ENCODE results near the gene PRPF40B. TPM values are rescaled to one million over a fixed set of nuclear protein-coding genes. Genes with fewer than 3 reads are reported as not detected.

PRPF40B gene
- total RNA-seq, 2 experiments from 2014 or later, result 9.3 to 11.4 TPM

GRCh38 chr12:49631336-49631907 lies 8.1 kb downstream of the PRPF40B start:
- CTCF ChIA-PET, result interaction anchor here (0.6 to 1.3 kb wide), 2 partner anchors 8 to 133 kb away, joined by 3 to 4 read pairs; partner anchors contain the start of gene PRPF40B
- POLR2A ChIA-PET, result interaction anchor here (0.6 kb wide), 1 partner anchor 12 kb away, joined by 3 read pairs; no protein-coding TSS in a partner anchor

GRCh38 chr12:49632401-49632800 lies 9.0 kb downstream of the PRPF40B start:
- ChIA-PET CTCF (interaction anchor here (1.3 to 7.8 kb wide), 2 partner anchors 9 to 75 kb away, joined by 4 to 79 read pairs; partner anchors contain the start of genes FMNL3 and PRPF40B), POLR2A (no interaction called here)

- ChIA-PET POLR2A (no interaction called here), CTCF (interaction anchor here (0.6 to 7.8 kb wide), 5 partner anchors 10 to 108 kb away, joined by 3 to 79 read pairs (median 4); partner anchors contain the start of genes FMNL3, PRPF40B and TMBIM6)
These were observed 9.8 kb downstream of the PRPF40B start for GRCh38 chr12:49632986-49633702.

- ChIA-PET CTCF (interaction anchor here (0.6 to 7.8 kb wide), 4 partner anchors 10 to 107 kb away, joined by 3 to 79 read pairs (median 4); partner anchors contain the start of genes FMNL3 and TMBIM6), POLR2A (no interaction called here)
These were observed 10.5 kb downstream of the PRPF40B start for GRCh38 chr12:49633703-49634345.

- ChIA-PET POLR2A (interaction anchor here (0.5 kb wide), 1 partner anchor 444 kb away, joined by 3 read pairs; no protein-coding TSS in a partner anchor), CTCF (interaction anchor here (2.7 to 7.8 kb wide), 2 partner anchors 10 to 72 kb away, joined by 8 to 79 read pairs; partner anchors contain the start of gene FMNL3)
These were observed 11.7 kb downstream of the PRPF40B start for GRCh38 chr12:49635036-49635435.

GRCh38 chr12:49635656-49636055 lies 12.3 kb downstream of the PRPF40B start:
- CTCF ChIA-PET, result interaction anchor here (1.1 to 7.8 kb wide), 5 partner anchors 9 to 127 kb away, joined by 3 to 79 read pairs (median 8); partner anchors contain the start of genes FMNL3 and PRPF40B
- POLR2A ChIA-PET, result no interaction called here

- POLR2A ChIA-PET, result no interaction called here
- CTCF ChIA-PET, result interaction anchor here (0.9 to 7.8 kb wide), 16 partner anchors 8 to 191 kb away, joined by 3 to 79 read pairs (median 4); partner anchors contain the start of genes FMNL3, NCKAP5L, PRPF40B and TMBIM6
These were observed 13.2 kb downstream of the PRPF40B start for GRCh38 chr12:49636574-49636973.

- CTCF ChIA-PET, result interaction anchor here (0.7 to 7.8 kb wide), 22 partner anchors 8 to 240 kb away, joined by 3 to 79 read pairs (median 4); partner anchors contain the start of genes FMNL3, NCKAP5L, PRPF40B and TMBIM6
- POLR2A ChIA-PET, result interaction anchor here (0.6 to 1.3 kb wide), 3 partner anchors 14 to 104 kb away, joined by 3 to 4 read pairs (median 3); partner anchors contain the start of gene TMBIM6
These were observed 13.8 kb downstream of the PRPF40B start for GRCh38 chr12:49636979-49637755.

- ChIA-PET CTCF (interaction anchor here (0.6 to 10.8 kb wide), 3 partner anchors 38 to 91 kb away, joined by 3 to 145 read pairs (median 4); partner anchors contain the start of gene FMNL3), POLR2A (no interaction called here)
These were observed 18.5 kb downstream of the PRPF40B start for GRCh38 chr12:49641748-49642369.

GRCh38 chr12:49642370-49642802 lies 19.0 kb downstream of the PRPF40B start:
- ChIA-PET POLR2A (no interaction called here), CTCF (interaction anchor here (0.6 to 10.8 kb wide), 3 partner anchors 37 to 91 kb away, joined by 3 to 145 read pairs (median 4); partner anchors contain the start of gene FMNL3)

- ChIA-PET CTCF (interaction anchor here (0.9 to 10.8 kb wide), 7 partner anchors 9 to 98 kb away, joined by 3 to 145 read pairs (median 4); partner anchors contain the start of genes FMNL3 and TMBIM6), POLR2A (interaction anchor here (1.0 kb wide), 1 partner anchor 62 kb away, joined by 3 read pairs; no protein-coding TSS in a partner anchor)
These were observed 19.8 kb downstream of the PRPF40B start for GRCh38 chr12:49643135-49643534.

GRCh38 chr12:49643961-49644619 lies 20.7 kb downstream of the PRPF40B start:
- ChIA-PET POLR2A (interaction anchor here (1.0 kb wide), 2 partner anchors 19 to 61 kb away, joined by 3 to 4 read pairs; no protein-coding TSS in a partner anchor), CTCF (interaction anchor here (0.6 to 10.8 kb wide), 16 partner anchors 8 to 134 kb away, joined by 3 to 145 read pairs (median 4); partner anchors contain the start of genes FMNL3 and TMBIM6)

- CTCF ChIA-PET, result interaction anchor here (0.6 to 10.8 kb wide), 18 partner anchors 9 to 141 kb away, joined by 3 to 145 read pairs (median 4); partner anchors contain the start of genes FMNL3, PRPF40B and TMBIM6
- POLR2A ChIA-PET, result interaction anchor here (1.0 kb wide), 1 partner anchor 18 kb away, joined by 4 read pairs; no protein-coding TSS in a partner anchor
These were observed 21.2 kb downstream of the PRPF40B start for GRCh38 chr12:49644620-49644994.

GRCh38 chr12:49645146-49646039 lies 22.0 kb downstream of the PRPF40B start:
- ChIA-PET CTCF (interaction anchor here (0.5 to 10.8 kb wide), 21 partner anchors 8 to 288 kb away, joined by 3 to 145 read pairs (median 4); partner anchors contain the start of genes FMNL3 and PRPF40B), POLR2A (interaction anchor here (0.6 to 1.0 kb wide), 2 partner anchors 17 to 60 kb away, joined by 4 read pairs; no protein-coding TSS in a partner anchor)

- POLR2A ChIA-PET, result no interaction called here
- CTCF ChIA-PET, result interaction anchor here (1.0 to 10.8 kb wide), 2 partner anchors 61 to 193 kb away, joined by 3 to 145 read pairs; partner anchors contain the start of gene FMNL3
These were observed 23.0 kb downstream of the PRPF40B start for GRCh38 chr12:49646331-49646830.
